PC-9 (cell line): ENCODE results near the gene PTPRD. TPM values are rescaled to one million over a fixed set of nuclear protein-coding genes. Genes with fewer than 3 reads are reported as not detected.

Source experiments
- BruUV-seq: library from RNA; stranded (reverse); fragments of 400-500 nt; replicated peaks from 2 replicates; lab custom pipeline; 2021; lab: Mats Ljungman, UMichigan
- CTCF ChIA-PET: fragments of 300-600 bp; sonication (Branson Sonifier 250); formaldehyde crosslinking; loops from one replicate; lab custom pipeline; 2022; ENCODE audit warnings: antibody characterized with exemption; lab: Charles Lee
- POLR2A ChIA-PET: fragments of 300-600 bp; sonication (Branson Sonifier 250); formaldehyde crosslinking; loops from one replicate; lab custom pipeline; 2022; ENCODE audit warnings: antibody characterized with exemption; ENCODE audit not compliant: unreplicated experiment; lab: Charles Lee
- DNase-seq, 2 experiments: peaks; one replicate each; pipeline versions ENCODE4 v3.0.0 to v3.0.0-alpha.2; 2015 to 2022; ENCODE audit warnings: mixed read lengths in 1 of 2
- H2AFZ ChIP-seq: fragments of 200-600 bp; sonication (generic); 2 replicates; pipeline ENCODE4 v1.8.1; 2017; ENCODE audit warnings: antibody characterized with exemption
- H3F3A ChIP-seq: fragments of 200-600 bp; sonication (generic); 2 replicates; pipeline ENCODE4 v1.8.1; 2017; ENCODE audit warnings: antibody characterized with exemption, mild to moderate bottlenecking, low read depth; ENCODE audit not compliant: insufficient read depth
- H3K27ac ChIP-seq: fragments of 200-600 bp; sonication (generic); 2 replicates; pipeline ENCODE4 v1.6.1; 2016; ENCODE audit warnings: mixed run types
- H3K27me3 ChIP-seq: fragments of 200-600 bp; sonication (generic); 2 replicates; pipeline ENCODE4 v1.6.1; 2016; ENCODE audit warnings: low read depth, mixed run types; ENCODE audit not compliant: insufficient read depth
- H3K36me3 ChIP-seq: fragments of 200-600 bp; sonication (generic); 2 replicates; pipeline ENCODE4 v1.6.1; 2016; ENCODE audit warnings: low read depth, mixed run types
- H3K4me1 ChIP-seq: fragments of 200-600 bp; sonication (generic); replicated peaks from 2 replicates; pipeline ENCODE4 v1.6.1; 2016; ENCODE audit warnings: mixed run types; ENCODE audit not compliant: insufficient read depth
- H3K4me2 ChIP-seq: fragments of 200-600 bp; sonication (generic); 2 replicates; pipeline ENCODE4 v1.6.1; 2017; ENCODE audit warnings: mixed run types
- H3K4me3 ChIP-seq: fragments of 200-600 bp; sonication (generic); 2 replicates; pipeline ENCODE4 v1.6.1; 2016; ENCODE audit warnings: mixed run types
- H3K79me2 ChIP-seq: fragments of 200-600 bp; sonication (generic); 2 replicates; pipeline ENCODE4 v1.6.1; 2017; ENCODE audit warnings: low read depth, mixed run types
- H3K9me2 ChIP-seq: fragments of 200-600 bp; sonication (generic); 2 replicates; pipeline ENCODE4 v1.8.1; 2017; ENCODE audit warnings: mild to moderate bottlenecking; ENCODE audit not compliant: insufficient read depth
- H3K9me3 ChIP-seq: fragments of 200-600 bp; sonication (generic); 2 replicates; pipeline ENCODE4 v1.8.1; 2016; ENCODE audit warnings: low read depth; ENCODE audit not compliant: insufficient read depth
- H4K20me1 ChIP-seq: fragments of 200-600 bp; sonication (generic); 2 replicates; pipeline ENCODE4 v1.8.1; 2017; ENCODE audit not compliant: insufficient read depth
- EZH2 ChIP-seq: fragments of 200-600 bp; sonication (generic); IDR thresholded peaks from 2 replicates; pipeline ENCODE4 v1.8.0; 2017; ENCODE audit warnings: antibody characterized with exemption, low read depth
- intact Hi-C: fragments of 100-400 bp; cut with micrococcal nuclease; formaldehyde crosslinking; loops from one replicate; pipeline ENCODE4 v1.10.0; 2022; ENCODE audit not compliant: unreplicated experiment
- total RNA-seq: library from RNA; stranded (reverse); gene quantifications from 2 replicates; pipeline ENCODE4 v1.2.3, GENCODE V29; 2021
- TF ChIP-seq, protein P1 (sequence below): fragments of 200-600 bp; sonication (generic); conservative IDR thresholded peaks from 2 replicates; pipeline ENCODE4 v1.6.1; 2017; ENCODE audit warnings: mixed run types, antibody characterized with exemption, mild to moderate bottlenecking, moderate library complexity

Gene PTPRD
- total RNA-seq, 1 experiment from 2014 or later, result not detected

DNA sequence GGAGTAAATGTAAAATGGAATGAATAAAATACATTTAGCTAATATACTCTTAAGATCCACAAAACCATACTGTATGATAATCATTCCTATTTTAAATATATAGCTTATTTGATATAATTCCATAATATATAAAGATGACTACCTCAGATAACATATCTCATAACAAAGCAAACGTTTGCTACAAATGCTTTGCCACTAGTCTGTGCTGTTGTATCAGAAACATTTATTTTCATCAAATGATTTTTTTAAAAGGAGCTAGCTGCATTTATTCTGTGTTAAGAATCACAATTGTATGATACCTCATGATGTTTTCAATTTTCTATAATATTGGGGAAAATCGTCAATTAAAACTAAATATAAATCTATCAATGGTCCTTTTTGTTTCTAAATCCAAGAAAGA, 567.2 kb downstream of the PTPRD start:
- H3K36me3 ChIP-seq, result no peaks in the 10 kb centered on the region
- no peaks in the 10 kb centered on the region for H3K9me2 ChIP-seq
- no peak overlapping the region for H3K4me2 ChIP-seq
- no TSS peak for BruUV-seq
- DNase-seq, result no peak
- no peak overlapping the region for H2AFZ ChIP-seq
- intact Hi-C loops, result no loop called here
- H3K79me2 ChIP-seq, result no peaks in the 10 kb centered on the region
- no peaks in the 10 kb centered on the region for H4K20me1 ChIP-seq
- ChIA-PET CTCF (no interaction called here), POLR2A (no interaction called here)
- TF ChIP-seq EZH2, result no peak
- TF ChIP-seq, protein P1, sequence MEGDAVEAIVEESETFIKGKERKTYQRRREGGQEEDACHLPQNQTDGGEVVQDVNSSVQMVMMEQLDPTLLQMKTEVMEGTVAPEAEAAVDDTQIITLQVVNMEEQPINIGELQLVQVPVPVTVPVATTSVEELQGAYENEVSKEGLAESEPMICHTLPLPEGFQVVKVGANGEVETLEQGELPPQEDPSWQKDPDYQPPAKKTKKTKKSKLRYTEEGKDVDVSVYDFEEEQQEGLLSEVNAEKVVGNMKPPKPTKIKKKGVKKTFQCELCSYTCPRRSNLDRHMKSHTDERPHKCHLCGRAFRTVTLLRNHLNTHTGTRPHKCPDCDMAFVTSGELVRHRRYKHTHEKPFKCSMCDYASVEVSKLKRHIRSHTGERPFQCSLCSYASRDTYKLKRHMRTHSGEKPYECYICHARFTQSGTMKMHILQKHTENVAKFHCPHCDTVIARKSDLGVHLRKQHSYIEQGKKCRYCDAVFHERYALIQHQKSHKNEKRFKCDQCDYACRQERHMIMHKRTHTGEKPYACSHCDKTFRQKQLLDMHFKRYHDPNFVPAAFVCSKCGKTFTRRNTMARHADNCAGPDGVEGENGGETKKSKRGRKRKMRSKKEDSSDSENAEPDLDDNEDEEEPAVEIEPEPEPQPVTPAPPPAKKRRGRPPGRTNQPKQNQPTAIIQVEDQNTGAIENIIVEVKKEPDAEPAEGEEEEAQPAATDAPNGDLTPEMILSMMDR, result peak; percentile 43; the same call in 1 of the 2 replicates
- H3F3A ChIP-seq, result no peaks in the 10 kb centered on the region
- no peak overlapping the region for H3K4me3 ChIP-seq
- H3K4me1 ChIP-seq, result no peaks in the 10 kb centered on the region
- H3K27ac ChIP-seq, result no peak overlapping the region
- H3K27me3 ChIP-seq, result no peaks in the 10 kb centered on the region
- H3K9me3 ChIP-seq, result no peaks in the 10 kb centered on the region

DNA sequence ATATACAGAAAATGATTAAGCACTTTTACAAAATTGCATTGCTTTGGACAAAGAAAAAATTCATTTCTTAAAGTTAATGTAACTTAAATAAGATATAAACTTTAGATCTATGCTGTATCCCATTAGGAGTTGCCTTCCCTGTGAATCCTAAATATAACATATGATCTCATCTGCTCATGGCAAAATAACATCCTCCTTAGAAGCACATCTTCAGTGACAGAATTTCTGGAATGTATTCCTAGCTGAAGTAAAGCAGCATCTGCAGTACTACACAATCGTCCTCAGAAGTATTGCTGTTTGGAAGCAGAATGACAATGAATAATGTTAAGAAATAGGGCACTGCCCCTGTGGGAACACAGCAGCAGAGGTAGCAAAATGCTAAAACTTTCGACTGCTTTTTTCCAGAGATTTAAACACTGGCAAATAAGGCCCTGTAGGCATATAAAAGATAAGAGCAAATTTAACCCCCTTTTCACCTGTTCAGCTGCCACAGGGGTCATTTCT, 571.0 kb downstream of the PTPRD start:
- POLR2A ChIA-PET, result no interaction called here
- no peaks in the 10 kb centered on the region for H3K4me1 ChIP-seq
- BruUV-seq, result no TSS peak
- H3K79me2 ChIP-seq, result no peaks in the 10 kb centered on the region
- no peak for DNase-seq
- H2AFZ ChIP-seq, result no peak overlapping the region
- no peak overlapping the region for H3K4me3 ChIP-seq
- CTCF ChIA-PET, result no interaction called here
- H3K4me2 ChIP-seq, result no peak overlapping the region
- H4K20me1 ChIP-seq, result no peaks in the 10 kb centered on the region
- no peak overlapping the region for H3K27ac ChIP-seq
- H3K27me3 ChIP-seq, result no peaks in the 10 kb centered on the region
- H3K9me2 ChIP-seq, result no peaks in the 10 kb centered on the region
- no peaks in the 10 kb centered on the region for H3K9me3 ChIP-seq
- H3F3A ChIP-seq, result no peaks in the 10 kb centered on the region
- H3K36me3 ChIP-seq, result no peaks in the 10 kb centered on the region
- TF ChIP-seq EZH2, result no peak
- TF ChIP-seq, protein P1, result no peak
- intact Hi-C loops, result no loop called here

DNA sequence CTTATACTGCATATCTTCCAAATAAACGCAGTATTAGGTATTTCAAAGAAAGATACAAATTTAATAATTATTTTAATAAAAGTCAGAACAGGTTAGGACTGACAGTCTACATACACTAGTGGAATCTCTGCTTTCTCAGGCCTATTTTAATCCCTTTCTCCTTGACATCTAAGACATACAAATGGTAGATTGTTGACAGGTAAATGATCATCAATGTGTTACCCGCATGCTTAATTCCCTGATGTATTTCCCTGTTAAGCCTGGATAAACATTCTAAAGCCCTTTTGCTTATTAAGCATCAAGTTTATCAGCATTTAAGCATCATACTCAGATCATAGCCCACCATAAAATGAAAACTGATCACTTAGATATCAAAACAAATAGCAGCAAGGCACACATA, 576.7 kb downstream of the PTPRD start:
- BruUV-seq, result no TSS peak
- no peaks in the 10 kb centered on the region for H3K9me2 ChIP-seq
- CTCF ChIA-PET, result no interaction called here
- no peaks in the 10 kb centered on the region for H3K9me3 ChIP-seq
- H3K27me3 ChIP-seq, result no peaks in the 10 kb centered on the region
- no peaks in the 10 kb centered on the region for H3F3A ChIP-seq
- no peak overlapping the region for H3K27ac ChIP-seq
- no peak overlapping the region for H3K4me3 ChIP-seq
- no peaks in the 10 kb centered on the region for H3K4me1 ChIP-seq
- no peaks in the 10 kb centered on the region for H4K20me1 ChIP-seq
- no peaks in the 10 kb centered on the region for H3K36me3 ChIP-seq
- no peaks in the 10 kb centered on the region for H3K79me2 ChIP-seq
- no peak overlapping the region for H2AFZ ChIP-seq
- POLR2A ChIA-PET, result no interaction called here
- H3K4me2 ChIP-seq, result no peak overlapping the region
- no peak for DNase-seq
- TF ChIP-seq, protein P1, result no peak
- TF ChIP-seq EZH2, result no peak
- intact Hi-C loops, result no loop called here
